ENCODE measurements around the gene TSLP. TPM values are rescaled to one million over a fixed set of nuclear protein-coding genes. Genes with fewer than 3 reads are reported as not detected.

TSLP gene
- total RNA-seq, 2 donors from 2014 or later: 3.6 to 3.7 TPM

DNA sequence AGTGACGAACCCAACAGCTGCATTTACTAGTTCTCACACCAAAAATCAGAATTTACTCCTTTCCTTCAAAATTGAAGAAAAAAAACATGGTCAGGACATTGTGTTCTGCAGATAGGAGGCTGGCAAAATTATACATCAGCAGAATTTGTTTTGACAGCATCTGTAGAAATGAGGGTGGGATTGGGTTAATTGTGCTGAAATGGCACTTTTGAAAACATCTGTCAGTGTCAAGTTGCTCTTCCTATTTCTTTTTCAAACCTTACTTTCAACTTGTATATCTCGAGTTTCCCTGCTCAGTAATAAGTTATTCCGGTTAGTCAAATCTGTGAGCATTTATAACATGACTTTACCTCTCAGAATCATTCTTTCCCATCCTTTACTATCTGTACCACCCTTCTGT lies 40.4 kb downstream of the TSLP start:
- Mint-ChIP-seq H3K36me3 (ENCODE audit: insufficient read depth in 2 of 2) (peaks cover 1 to 36% of the 10 kb centered on the region in 2 donors), H3K4me3 (no peak overlapping the region), H3K27me3 (ENCODE audit: low read depth) (no peaks in the 10 kb centered on the region), H3K9me3 (no peaks in the 10 kb centered on the region), H3K27ac (no peak overlapping the region), H3K4me1 (ENCODE audit: low read depth) (peaks cover 12% of the 10 kb centered on the region)
- DNase-seq (no peak), ATAC-seq (replicated peaks in 1 of 2) (no peak)

DNA sequence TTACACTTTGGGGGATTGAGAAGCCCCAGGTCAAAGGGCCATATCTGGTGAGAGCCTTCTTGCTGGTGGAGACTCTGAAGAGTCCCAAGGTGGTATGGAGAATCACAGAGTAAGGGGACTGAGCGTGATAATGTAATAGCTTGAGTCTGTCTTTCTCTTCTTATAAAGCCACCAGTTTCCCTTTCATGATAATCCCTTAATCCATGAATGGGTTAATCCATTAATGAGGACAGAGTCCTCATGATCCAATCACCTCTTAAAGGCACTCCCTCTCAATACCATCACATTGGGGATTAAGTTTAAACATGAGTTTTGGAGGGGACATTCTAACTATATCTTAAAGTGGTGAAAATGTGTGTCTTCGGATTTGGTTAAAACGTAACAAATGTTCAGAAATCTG lies 42.2 kb downstream of the TSLP start:
- H3K27me3 Mint-ChIP-seq (ENCODE audit: low read depth): no peaks in the 10 kb centered on the region
- no peaks in the 10 kb centered on the region for H3K9me3 Mint-ChIP-seq
- H3K36me3 Mint-ChIP-seq (ENCODE audit: insufficient read depth in 2 of 2): peaks cover 6 to 32% of the 10 kb centered on the region in 2 donors
- H3K4me1 Mint-ChIP-seq (ENCODE audit: low read depth): peaks cover 13% of the 10 kb centered on the region
- no peak overlapping the region for H3K4me3 Mint-ChIP-seq
- peak overlapping the region; percentile 54 for H3K27ac Mint-ChIP-seq
- DNase-seq (no peak), ATAC-seq (replicated peaks in 1 of 2) (no peak)

DNA sequence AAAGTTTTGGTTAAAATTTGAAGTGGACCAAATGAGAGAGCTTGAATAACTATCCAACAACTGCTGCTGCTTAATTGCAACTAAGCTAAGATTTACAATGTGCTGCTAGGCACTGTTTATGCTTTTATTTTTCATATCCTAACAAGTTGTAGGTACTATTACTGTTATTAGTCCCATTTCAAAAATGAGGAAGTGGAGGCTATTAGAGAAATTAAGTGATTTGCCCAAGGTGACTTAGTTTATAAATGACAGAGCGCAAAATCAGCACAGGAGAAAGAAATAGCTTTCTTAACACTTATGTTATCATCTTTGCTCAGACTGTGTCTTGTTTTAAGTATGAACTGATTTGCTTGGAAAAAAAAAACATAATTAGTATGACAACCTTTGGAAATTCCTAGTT lies 43.7 kb downstream of the TSLP start:
- Mint-ChIP-seq H3K4me3 (no peak overlapping the region), H3K27ac (no peak overlapping the region), H3K27me3 (ENCODE audit: low read depth) (no peaks in the 10 kb centered on the region), H3K4me1 (ENCODE audit: low read depth) (peaks cover 21% of the 10 kb centered on the region), H3K36me3 (ENCODE audit: insufficient read depth in 2 of 2) (peaks cover 8 to 32% of the 10 kb centered on the region in 2 donors), H3K9me3 (no peaks in the 10 kb centered on the region)
- DNase-seq (no peak), ATAC-seq (replicated peaks in 1 of 2) (no peak)

DNA sequence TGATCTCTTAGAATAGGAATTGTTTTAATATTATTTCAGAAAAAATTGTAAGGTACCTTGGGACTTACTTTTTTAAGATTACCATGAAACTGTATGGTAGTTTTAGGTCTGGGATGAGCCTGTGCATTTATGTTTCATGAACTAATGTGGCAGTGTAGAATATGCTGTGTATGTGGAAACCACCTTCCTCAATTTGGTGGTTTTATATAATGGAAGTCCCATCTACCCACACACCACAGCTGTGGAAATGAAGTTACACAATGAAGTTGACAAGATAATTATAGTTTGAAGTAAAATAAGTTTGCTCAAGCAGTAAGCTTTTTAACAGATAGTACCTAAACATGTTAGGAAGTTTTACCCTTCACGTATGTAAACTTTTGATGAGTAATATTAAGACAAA lies 45.0 kb downstream of the TSLP start:
- Mint-ChIP-seq H3K4me3 (no peak overlapping the region), H3K9me3 (no peaks in the 10 kb centered on the region), H3K4me1 (ENCODE audit: low read depth) (peaks cover 31% of the 10 kb centered on the region), H3K27ac (peak overlapping the region; percentile 42), H3K36me3 (ENCODE audit: insufficient read depth in 2 of 2) (peaks cover 10 to 34% of the 10 kb centered on the region in 2 donors), H3K27me3 (ENCODE audit: low read depth) (no peaks in the 10 kb centered on the region)
- ATAC-seq (replicated peaks in 1 of 2): no peak
- no peak for DNase-seq

DNA sequence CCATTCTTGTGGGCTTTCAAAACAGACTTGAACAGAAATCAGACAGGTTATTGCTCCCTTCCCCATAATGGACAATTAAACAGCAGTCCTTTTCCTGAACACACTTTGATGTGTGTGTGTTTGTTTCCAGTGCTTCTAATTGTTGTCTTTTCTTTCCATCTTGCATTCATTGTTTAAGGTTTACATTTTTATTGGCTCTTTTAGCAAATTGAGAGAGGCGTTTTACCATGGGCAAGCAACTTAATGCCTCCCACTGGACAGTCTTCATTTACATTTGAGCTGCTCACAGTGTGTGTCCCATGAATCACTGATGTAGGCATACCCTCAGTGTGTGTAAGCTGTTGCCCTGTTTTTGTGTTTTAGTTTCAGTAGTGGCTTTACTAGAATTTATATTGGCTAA lies 45.6 kb downstream of the TSLP start:
- peaks cover 10 to 33% of the 10 kb centered on the region in 2 donors for H3K36me3 Mint-ChIP-seq (ENCODE audit: insufficient read depth in 2 of 2)
- peaks cover 36% of the 10 kb centered on the region for H3K4me1 Mint-ChIP-seq (ENCODE audit: low read depth)
- no peak for ATAC-seq (replicated peaks in 1 of 2)
- H3K27ac Mint-ChIP-seq: no peak overlapping the region
- no peak overlapping the region for H3K4me3 Mint-ChIP-seq
- no peaks in the 10 kb centered on the region for H3K27me3 Mint-ChIP-seq (ENCODE audit: low read depth)
- no peak for DNase-seq
- no peaks in the 10 kb centered on the region for H3K9me3 Mint-ChIP-seq

DNA sequence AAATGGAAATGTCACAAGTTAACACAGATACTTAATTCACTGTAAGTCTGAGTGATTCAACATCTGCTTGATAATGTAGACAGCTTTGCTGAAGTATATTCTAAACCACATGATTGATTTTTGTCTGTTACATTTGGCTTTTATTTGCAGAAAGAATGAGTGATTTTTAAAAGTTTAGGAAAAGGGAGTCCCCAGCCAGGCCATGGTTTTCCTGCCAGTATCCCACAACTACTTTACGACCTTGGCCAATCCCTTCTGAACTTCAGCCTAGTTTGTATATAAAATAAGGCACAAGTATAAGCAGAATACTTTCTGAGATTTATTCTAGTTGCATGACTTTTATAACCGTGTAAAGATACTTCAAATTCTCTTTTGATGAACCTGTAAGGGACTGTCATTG lies 47.7 kb downstream of the TSLP start:
- H3K27ac Mint-ChIP-seq: no peak overlapping the region
- DNase-seq (no peak), ATAC-seq (replicated peaks in 1 of 2) (no peak)
- peaks cover 8 to 32% of the 10 kb centered on the region in 2 donors for H3K36me3 Mint-ChIP-seq (ENCODE audit: insufficient read depth in 2 of 2)
- H3K4me3 Mint-ChIP-seq: no peak overlapping the region
- H3K27me3 Mint-ChIP-seq (ENCODE audit: low read depth): no peaks in the 10 kb centered on the region
- H3K4me1 Mint-ChIP-seq (ENCODE audit: low read depth): peaks cover 28% of the 10 kb centered on the region
- no peaks in the 10 kb centered on the region for H3K9me3 Mint-ChIP-seq

DNA sequence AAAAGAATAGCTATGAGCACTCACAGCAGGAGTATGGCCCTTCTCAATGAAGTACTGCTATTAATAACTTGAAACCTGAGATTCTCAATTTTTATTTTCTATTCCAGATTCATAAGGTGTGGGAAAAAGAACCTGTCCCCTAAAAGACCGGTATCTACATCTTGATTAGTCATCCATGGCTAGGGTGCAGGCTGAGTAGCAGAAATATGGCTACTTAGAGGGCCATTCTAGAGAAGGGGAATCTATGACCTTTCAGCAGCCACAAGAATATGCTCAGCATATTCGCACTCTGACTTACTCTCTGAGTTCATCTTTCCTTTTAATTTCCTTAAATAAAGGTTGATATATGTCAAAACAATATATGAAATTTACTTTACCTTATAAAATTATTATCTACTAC lies 48.3 kb downstream of the TSLP start:
- no peak overlapping the region for H3K27ac Mint-ChIP-seq
- no peaks in the 10 kb centered on the region for H3K27me3 Mint-ChIP-seq (ENCODE audit: low read depth)
- DNase-seq (peak in 1 of 2 donors; percentile 6), ATAC-seq (replicated peaks in 1 of 2) (peak; percentile 69 to 70)
- peaks cover 29% of the 10 kb centered on the region for H3K4me1 Mint-ChIP-seq (ENCODE audit: low read depth)
- H3K4me3 Mint-ChIP-seq: no peak overlapping the region
- peaks cover 8 to 29% of the 10 kb centered on the region in 2 donors for H3K36me3 Mint-ChIP-seq (ENCODE audit: insufficient read depth in 2 of 2)
- H3K9me3 Mint-ChIP-seq: no peaks in the 10 kb centered on the region

DNA sequence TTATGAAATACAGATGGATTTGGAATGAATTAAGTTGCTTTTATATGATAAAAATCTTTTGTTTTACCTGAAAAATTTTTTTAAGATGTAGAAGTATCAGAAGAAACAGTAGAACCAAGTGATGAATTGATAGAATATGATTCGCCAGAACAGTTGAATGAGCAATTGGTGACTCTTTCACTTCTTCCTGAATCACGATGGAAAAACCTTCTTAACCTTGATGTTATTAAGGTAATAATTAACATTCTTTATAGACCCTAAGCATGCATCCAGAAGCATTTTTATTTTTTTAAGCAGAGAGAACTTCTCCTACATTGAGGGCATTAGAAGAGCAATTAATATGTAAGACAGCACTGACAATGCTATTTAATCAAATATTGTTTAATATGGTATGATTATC lies 49.4 kb downstream of the TSLP start:
- Mint-ChIP-seq H3K4me3 (no peak overlapping the region), H3K9me3 (no peaks in the 10 kb centered on the region), H3K36me3 (ENCODE audit: insufficient read depth in 2 of 2) (peaks cover 8 to 29% of the 10 kb centered on the region in 2 donors), H3K27ac (no peak overlapping the region), H3K27me3 (ENCODE audit: low read depth) (no peaks in the 10 kb centered on the region), H3K4me1 (ENCODE audit: low read depth) (peaks cover 30% of the 10 kb centered on the region)
- ATAC-seq (replicated peaks in 1 of 2) (no peak), DNase-seq (no peak)

DNA sequence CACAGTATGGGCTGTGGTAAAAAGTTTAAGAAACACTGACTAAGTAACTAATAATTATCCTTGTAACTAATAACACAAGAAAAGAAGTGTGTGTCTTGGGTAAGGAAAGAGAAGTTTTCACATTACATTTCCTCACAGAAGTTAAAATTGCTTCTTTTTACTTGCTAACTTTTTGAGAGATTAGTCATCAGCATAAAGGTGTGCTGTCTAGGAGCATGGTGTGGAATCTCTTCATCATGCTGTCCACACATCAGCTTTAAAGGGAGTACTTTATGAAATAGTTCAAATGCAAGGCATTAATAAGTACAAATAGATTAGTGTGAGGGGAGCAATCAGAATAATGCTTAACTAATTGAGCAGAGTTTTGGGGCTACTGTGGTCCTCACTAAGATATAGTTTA lies 50.4 kb downstream of the TSLP start:
- H3K27me3 Mint-ChIP-seq (ENCODE audit: low read depth): no peaks in the 10 kb centered on the region
- no peak overlapping the region for H3K27ac Mint-ChIP-seq
- peaks cover 8 to 32% of the 10 kb centered on the region in 2 donors for H3K36me3 Mint-ChIP-seq (ENCODE audit: insufficient read depth in 2 of 2)
- H3K9me3 Mint-ChIP-seq: no peaks in the 10 kb centered on the region
- peaks cover 30% of the 10 kb centered on the region for H3K4me1 Mint-ChIP-seq (ENCODE audit: low read depth)
- no peak for DNase-seq
- H3K4me3 Mint-ChIP-seq: no peak overlapping the region
- ATAC-seq (replicated peaks in 1 of 2): no peak

DNA sequence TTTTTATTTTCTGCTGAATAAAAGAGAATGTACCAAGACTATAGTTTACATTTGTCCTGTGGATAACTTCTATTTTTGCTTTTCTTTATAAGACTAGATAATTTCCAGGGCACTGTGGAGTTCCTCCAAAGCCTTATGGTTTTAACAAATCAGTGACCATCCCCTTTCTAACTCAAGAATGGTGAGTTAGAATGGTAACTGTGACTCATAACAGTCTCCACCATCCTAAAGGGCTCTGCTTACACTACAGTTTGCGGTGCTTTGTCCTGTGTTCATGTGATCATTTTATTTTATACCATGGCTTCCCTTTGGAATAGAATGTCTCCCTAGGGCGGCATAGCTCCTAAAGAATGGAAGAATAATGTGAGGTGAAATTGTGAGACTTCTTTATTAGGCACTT lies 50.9 kb downstream of the TSLP start:
- DNase-seq (no peak), ATAC-seq (replicated peaks in 1 of 2) (no peak)
- H3K9me3 Mint-ChIP-seq: no peaks in the 10 kb centered on the region
- H3K4me3 Mint-ChIP-seq: no peak overlapping the region
- no peak overlapping the region for H3K27ac Mint-ChIP-seq
- peaks cover 6 to 30% of the 10 kb centered on the region in 2 donors for H3K36me3 Mint-ChIP-seq (ENCODE audit: insufficient read depth in 2 of 2)
- no peaks in the 10 kb centered on the region for H3K27me3 Mint-ChIP-seq (ENCODE audit: low read depth)
- H3K4me1 Mint-ChIP-seq (ENCODE audit: low read depth): peaks cover 30% of the 10 kb centered on the region

DNA sequence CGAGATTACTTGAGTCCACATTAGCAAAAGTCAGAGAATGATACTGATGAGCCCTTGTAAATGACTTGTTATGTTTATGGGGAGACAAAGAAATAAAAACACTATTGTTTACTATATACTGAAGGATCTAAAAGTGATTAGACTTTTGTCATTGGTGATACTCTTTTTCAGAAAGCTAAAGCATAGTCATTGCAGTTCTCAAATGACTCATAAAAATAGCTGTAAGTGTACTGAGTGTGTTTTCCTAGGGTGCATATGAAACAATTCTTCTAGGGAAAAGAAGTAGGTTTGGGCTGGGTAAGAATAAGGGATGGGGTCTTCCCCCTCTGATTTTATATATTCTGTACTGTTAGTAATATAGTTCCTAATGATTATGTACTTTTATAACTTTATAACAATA lies 53.3 kb downstream of the TSLP start:
- Mint-ChIP-seq H3K4me1 (ENCODE audit: low read depth) (peaks cover 21% of the 10 kb centered on the region), H3K27ac (no peak overlapping the region), H3K27me3 (ENCODE audit: low read depth) (no peaks in the 10 kb centered on the region), H3K4me3 (no peak overlapping the region), H3K36me3 (ENCODE audit: insufficient read depth in 2 of 2) (peaks cover 3 to 25% of the 10 kb centered on the region in 2 donors), H3K9me3 (no peaks in the 10 kb centered on the region)
- peak; percentile 46 to 69 for ATAC-seq (replicated peaks in 1 of 2)
- DNase-seq: no peak

DNA sequence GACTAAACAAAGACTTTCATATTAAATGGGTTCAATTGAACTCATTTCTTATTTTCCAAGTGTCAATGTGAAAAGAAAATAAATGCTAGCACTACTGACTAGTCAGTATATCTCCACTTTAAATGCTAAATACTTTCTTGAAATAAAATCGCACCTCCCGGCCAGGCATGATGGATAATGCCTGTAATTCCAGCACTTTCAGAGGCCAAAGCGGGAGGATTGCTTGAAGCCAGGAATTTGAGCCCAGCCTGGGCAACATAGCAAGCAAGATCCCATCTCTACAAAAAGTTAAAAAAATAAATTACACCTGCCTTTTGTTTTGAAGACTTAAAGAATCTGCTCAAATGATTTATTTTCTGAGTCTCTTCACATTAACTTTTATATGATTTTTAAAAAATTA lies 55.4 kb downstream of the TSLP start:
- DNase-seq: no peak
- Mint-ChIP-seq H3K27me3 (ENCODE audit: low read depth) (no peaks in the 10 kb centered on the region), H3K27ac (no peak overlapping the region), H3K36me3 (ENCODE audit: insufficient read depth in 2 of 2) (peaks cover 0 to 22% of the 10 kb centered on the region in 2 donors), H3K4me3 (no peak overlapping the region), H3K4me1 (ENCODE audit: low read depth) (peaks cover 10% of the 10 kb centered on the region), H3K9me3 (no peaks in the 10 kb centered on the region)
- ATAC-seq (replicated peaks in 1 of 2): no peak

Measured in activated T-cell treated with anti-CD3 and anti-CD28 coated beads, Interleukin-2, amount 50 U/mL, for 72 hours (primary cell).